Measurements from ENCODE around the gene ALK.

Gene ALK

GRCh38 chr2:29487967-29488555 lies 433.3 kb downstream of the ALK start:
- DNase-seq (ENCODE audit: low read depth) = no peak

DNA sequence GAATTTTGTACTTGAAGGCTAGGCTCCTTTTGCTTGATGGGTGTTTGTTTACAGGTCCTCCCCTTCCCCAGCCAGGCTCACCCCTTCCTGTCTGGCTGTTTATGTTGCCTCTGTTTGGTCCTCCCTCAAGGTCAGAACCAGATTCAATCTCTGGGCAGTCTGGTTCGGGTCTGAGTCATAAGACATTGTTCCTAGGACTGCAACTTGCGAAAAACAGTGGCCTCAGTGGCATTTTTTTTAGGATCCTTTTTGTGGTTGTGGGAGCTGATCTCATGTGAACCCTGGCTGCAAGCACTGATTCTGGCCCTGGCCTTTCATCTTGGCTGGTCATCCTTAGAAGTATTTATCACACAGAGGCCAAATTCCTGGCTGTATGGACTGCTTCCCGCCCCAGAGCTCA lies 435.8 kb downstream of the ALK start:
- no peak for DNase-seq (ENCODE audit: low read depth)

DNA sequence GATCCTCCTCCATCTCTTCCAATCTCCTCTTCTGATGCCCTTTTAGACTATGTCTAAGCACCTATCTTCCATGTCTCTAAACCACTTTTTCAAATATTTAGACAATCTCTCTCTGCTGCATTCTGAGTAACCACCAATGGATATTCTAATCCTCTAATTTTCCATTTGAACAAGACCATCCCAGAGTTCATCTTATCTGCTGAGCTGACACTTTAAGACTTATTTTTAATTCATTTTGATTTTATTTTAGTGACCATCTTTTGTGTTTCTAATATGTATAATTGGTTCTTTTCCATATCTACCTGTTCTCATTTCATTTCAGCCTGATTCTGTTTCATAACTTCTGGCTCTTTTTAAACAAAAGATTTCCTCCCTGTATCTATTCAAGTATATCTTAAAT lies 436.3 kb downstream of the ALK start:
- no peak for DNase-seq (ENCODE audit: low read depth)

- no peak for DNase-seq (ENCODE audit: low read depth)
These were observed 438.5 kb downstream of the ALK start for GRCh38 chr2:29482867-29483266.

GRCh38 chr2:29482348-29482747 lies 439.0 kb downstream of the ALK start:
- no peak for DNase-seq (ENCODE audit: low read depth)

- DNase-seq (ENCODE audit: low read depth) = no peak
These were observed 440.1 kb downstream of the ALK start for GRCh38 chr2:29481313-29481712.

DNA sequence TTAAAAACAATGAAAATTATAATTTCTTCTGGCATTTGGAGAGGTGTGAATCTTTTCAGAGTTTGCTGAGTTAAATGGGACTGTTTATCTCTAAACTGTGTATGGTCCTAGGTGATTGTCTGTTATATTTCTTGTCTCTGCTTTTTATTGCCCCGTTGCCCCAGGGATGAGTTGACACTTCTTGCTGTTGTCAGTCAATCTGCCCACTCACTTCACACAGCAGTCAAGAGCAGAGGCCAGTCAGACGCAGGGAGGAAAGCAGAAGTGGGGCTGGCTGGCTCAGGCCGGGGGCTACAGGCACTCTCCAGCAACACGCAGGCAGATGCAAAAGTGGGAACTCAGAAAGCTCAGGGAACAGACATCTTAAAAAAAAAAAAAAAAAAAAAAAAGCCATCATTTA lies 441.0 kb downstream of the ALK start:
- no peak for DNase-seq (ENCODE audit: low read depth)

DNA sequence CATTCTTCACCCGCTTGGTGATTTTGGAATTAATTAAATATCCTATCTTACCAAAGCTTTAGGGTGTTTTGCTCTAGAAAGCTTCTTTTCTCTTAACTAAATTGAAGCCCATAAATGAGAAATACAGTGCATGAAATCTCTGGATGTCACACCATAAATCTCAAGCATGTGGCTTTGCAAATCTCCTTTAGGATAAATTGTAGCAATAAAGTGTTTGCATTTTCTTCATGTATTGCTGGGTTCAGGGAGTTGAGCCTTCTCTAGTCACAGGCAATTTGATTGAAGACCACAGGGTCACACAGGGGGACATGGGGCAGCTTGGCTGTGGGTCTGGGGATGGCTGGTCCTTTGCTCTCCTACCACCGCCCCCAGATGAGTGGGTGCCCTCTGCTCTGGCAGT lies 442.0 kb downstream of the ALK start:
- no peak for DNase-seq (ENCODE audit: low read depth)

GRCh38 chr2:29478641-29479040 lies 442.7 kb downstream of the ALK start:
- no peak for DNase-seq (ENCODE audit: low read depth)

GRCh38 chr2:29477186-29477585 lies 444.2 kb downstream of the ALK start:
- no peak for DNase-seq (ENCODE audit: low read depth)

DNA sequence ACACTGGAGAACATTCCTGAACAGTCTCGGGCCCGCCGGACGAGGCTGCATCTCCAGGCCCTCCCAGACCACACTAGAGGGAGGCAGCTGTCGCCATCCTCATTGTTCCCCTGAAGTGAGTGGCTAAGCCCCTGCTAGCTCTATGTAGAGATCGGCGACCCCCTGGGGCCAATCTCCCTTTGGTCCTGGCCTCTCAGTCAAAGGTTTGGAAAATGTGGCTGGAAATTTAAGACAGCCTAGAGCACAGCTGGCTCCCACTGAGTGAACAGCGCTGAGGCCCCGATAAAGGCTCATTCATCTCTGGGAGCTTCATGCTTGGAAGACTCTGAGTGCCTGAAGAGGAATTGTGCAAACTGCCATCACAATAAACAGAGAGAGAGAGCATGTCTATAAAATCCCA lies 445.9 kb downstream of the ALK start:
- no peak for DNase-seq (ENCODE audit: low read depth)

GRCh38 chr2:29469961-29470360 lies 451.4 kb downstream of the ALK start:
- DNase-seq (ENCODE audit: low read depth) = no peak

GRCh38 chr2:29469516-29469915 lies 451.9 kb downstream of the ALK start:
- DNase-seq (ENCODE audit: low read depth) = no peak

GRCh38 chr2:29463181-29463900 lies 458.0 kb downstream of the ALK start:
- peak; percentile 82 for DNase-seq (ENCODE audit: low read depth)

- peak; percentile 42 for DNase-seq (ENCODE audit: low read depth)
These were observed 459.1 kb downstream of the ALK start for GRCh38 chr2:29462293-29462692.

DNA sequence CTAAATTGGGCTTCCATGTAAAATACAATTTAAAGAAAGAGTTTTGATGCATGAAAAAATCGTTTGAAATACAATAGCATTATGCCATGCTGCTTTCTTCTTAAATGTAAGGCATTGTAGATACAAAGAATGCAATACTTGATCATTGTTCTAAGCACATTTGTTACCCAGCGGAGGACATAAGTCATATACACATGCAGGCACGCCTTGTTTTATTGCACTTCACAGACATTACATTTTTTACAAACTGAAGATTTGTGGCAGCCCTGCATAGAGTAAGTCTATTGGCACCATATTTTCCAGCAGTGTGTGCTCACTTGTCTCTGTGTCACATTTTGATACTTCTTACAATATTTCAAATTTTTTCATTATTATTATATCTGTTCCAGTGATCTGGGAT lies 461.2 kb downstream of the ALK start:
- no peak for DNase-seq (ENCODE audit: low read depth)

- peak; percentile 73 for DNase-seq (ENCODE audit: low read depth)
These were observed 461.8 kb downstream of the ALK start for GRCh38 chr2:29459445-29460179.

DNA sequence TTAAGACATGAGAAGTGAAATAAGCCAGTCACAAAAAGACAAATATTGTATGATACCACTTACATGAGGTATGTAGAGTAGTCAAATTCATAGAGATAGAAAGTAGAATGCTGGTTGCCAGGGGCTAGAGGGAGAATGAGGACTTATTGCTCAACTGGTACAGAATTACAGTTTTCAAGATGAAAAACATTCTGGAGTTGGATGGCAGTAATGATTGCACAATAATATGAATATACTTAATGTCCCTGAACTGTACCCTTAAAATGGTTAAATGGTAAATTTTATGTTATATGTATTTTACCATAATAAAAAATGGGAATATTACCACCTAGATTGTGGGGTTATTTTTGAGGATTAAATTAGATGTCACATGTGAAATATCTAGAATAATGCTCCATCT lies 465.0 kb downstream of the ALK start:
- DNase-seq (ENCODE audit: low read depth) = no peak

DNA sequence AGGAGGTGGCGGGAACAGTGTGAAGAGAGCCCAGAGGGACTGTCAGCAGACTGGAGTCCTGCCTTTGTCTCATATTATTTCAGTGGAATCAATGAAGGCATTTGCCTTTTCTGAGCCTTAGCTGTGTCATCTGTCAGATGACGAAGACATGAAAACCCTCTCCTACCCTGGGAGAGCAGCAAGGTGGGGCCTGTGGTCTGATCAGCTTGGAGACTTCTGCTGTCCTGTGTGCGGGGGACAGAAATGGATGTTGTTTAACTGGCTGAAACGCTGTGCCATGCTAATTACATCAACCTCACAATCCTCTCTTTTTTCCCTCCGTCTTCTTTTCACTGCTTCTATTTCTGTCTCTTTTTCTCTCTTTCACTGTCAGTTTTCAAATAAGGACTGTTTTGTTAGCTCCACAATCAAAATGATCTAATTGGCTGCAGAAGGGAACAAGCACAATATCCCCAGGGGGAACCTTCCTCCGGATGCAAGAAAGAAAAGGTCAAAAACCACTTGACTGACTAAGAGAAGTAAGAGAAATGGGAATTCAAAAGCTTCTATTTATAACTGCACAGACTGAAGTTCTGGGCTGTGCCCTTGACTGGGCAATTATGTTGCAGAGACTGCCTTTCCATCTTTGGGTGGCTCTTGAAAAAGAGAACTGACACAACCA lies 466.1 kb downstream of the ALK start:
- DNase-seq (ENCODE audit: low read depth) = no peak

GRCh38 chr2:29452036-29452435 lies 469.4 kb downstream of the ALK start:
- no peak for DNase-seq (ENCODE audit: low read depth)

DNA sequence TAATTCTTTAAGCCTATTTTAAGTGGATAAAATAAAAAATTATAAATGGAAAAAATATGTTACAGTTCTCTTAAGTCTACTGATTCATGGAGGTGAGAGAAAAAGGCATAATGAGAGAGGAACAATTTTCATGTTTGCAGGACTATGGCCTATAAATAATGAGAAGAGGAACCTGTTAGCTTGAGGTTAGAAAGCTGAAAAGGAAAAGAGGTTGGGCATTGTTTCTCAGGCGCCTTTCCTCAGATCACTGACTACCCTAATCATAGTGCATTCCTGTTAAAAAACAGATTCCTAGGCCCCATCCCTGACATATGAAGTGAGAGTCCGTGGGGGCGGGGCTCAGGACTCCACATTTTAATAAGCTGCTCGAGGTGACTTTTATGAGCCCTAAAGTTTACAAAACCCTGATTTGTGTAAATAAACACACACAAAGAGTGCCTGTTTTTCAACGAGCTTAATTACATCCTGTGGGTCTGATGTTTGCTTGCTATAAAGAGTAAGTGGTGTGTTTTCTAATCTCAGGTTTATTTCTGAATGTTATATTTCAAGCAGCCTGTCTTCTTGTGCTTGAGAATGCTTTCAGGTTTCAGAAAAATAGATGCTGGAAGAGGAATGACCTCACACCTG lies 470.7 kb downstream of the ALK start:
- no peak for DNase-seq (ENCODE audit: low read depth)

GRCh38 chr2:29449499-29449898 lies 471.9 kb downstream of the ALK start:
- no peak for DNase-seq (ENCODE audit: low read depth)

Measured in non-pigmented ciliary epithelial cell (primary cell).